Thoracic aorta (tissue), 2 donors: ENCODE measurements around the gene PANX1. TPM values are rescaled to one million over a fixed set of nuclear protein-coding genes. Genes with fewer than 3 reads are reported as not detected.

ENCODE experiments used
- ATAC-seq: fragments of 150-250 bp; one replicate; pipeline ENCODE4 v1.8.0; 2017; ENCODE audit warnings: low read depth; ENCODE audit not compliant: insufficient number of reproducible peaks, low FRiP score
- DNase-seq: peaks from one replicate; pipeline ENCODE4 v3.0.0-alpha.2; 2020; ENCODE audit warnings: low spot score
- H3K27ac ChIP-seq, 2 donors: fragments of 200-600 bp; sonication (generic); 1 replicate in 1 of 2; 2 replicates in 1 of 2; pipeline ENCODE4 v1.5.1; 2016; ENCODE audit warnings: mild to moderate bottlenecking in 2 of 2, moderate library complexity in 2 of 2
- H3K27me3 ChIP-seq: fragments of 200-600 bp; sonication (generic); replicated peaks from 2 replicates; pipeline ENCODE4 v1.6.0; 2016; ENCODE audit warnings: mild to moderate bottlenecking; ENCODE audit not compliant: insufficient read depth
- H3K36me3 ChIP-seq: fragments of 200-600 bp; sonication (generic); one replicate; pipeline ENCODE4 v1.5.1; 2016
- H3K4me1 ChIP-seq, 2 donors: fragments of 200-600 bp; sonication (generic); 1 replicate in 1 of 2; 2 replicates in 1 of 2; pipeline versions ENCODE4 v1.5.1 to v1.6.0; 2016; ENCODE audit warnings: low read depth in 2 of 2, mild to moderate bottlenecking in 1 of 2; ENCODE audit not compliant: control insufficient read depth in 1 of 2
- H3K4me3 ChIP-seq: fragments of 200-600 bp; sonication (generic); 2 replicates; pipeline ENCODE4 v1.5.1; 2016; ENCODE audit warnings: mild to moderate bottlenecking
- H3K9me3 ChIP-seq: fragments of 200-600 bp; sonication (generic); 2 replicates; pipeline ENCODE4 v1.5.1; 2016
- total RNA-seq, 2 donors: library from RNA; depleted of rRNA; stranded (reverse); fragments of >200 nt; gene quantifications; one replicate each; pipeline versions ENCODE4 v1.1.0 to v1.2.3, GENCODE V29; 2016
- TF ChIP-seq, protein P1 (sequence below): fragments of 200-600 bp; sonication (generic); IDR thresholded peaks from one replicate; pipeline ENCODE4 v1.5.1; 2019; ENCODE audit warnings: antibody characterized with exemption

PANX1 gene
- total RNA-seq, 2 donors from 2014 or later = 29.6 to 49.2 TPM

DNA sequence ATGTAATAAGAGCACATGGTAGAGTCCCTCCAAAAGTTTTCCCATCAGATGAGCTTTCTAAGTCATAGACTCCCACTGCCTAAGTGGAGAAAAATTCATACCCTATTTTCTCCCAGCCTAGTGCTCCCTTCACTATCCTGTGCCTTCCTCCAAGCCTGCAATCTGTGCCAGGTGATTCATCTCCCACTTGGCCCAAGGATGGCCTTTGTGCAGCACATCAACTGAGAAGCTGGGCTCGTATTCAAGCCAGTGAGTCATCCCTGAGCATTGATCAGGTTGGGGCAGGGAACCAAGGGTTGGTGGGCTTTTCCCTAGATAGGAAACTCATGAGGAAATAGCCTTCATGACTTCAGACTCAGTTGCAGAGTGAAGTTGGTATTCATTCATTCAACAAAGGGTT is 64.6 kb downstream of the PANX1 start:
- TF ChIP-seq, protein P1, sequence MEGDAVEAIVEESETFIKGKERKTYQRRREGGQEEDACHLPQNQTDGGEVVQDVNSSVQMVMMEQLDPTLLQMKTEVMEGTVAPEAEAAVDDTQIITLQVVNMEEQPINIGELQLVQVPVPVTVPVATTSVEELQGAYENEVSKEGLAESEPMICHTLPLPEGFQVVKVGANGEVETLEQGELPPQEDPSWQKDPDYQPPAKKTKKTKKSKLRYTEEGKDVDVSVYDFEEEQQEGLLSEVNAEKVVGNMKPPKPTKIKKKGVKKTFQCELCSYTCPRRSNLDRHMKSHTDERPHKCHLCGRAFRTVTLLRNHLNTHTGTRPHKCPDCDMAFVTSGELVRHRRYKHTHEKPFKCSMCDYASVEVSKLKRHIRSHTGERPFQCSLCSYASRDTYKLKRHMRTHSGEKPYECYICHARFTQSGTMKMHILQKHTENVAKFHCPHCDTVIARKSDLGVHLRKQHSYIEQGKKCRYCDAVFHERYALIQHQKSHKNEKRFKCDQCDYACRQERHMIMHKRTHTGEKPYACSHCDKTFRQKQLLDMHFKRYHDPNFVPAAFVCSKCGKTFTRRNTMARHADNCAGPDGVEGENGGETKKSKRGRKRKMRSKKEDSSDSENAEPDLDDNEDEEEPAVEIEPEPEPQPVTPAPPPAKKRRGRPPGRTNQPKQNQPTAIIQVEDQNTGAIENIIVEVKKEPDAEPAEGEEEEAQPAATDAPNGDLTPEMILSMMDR = no peak
- DNase-seq (no peak), ATAC-seq (no peak)
- Histone ChIP-seq H3K27me3 (no peaks in the 10 kb centered on the region), H3K27ac (no peak overlapping the region), H3K36me3 (no peaks in the 10 kb centered on the region), H3K9me3 (no peaks in the 10 kb centered on the region), H3K4me1 (no peaks in the 10 kb centered on the region), H3K4me3 (no peak overlapping the region)

DNA sequence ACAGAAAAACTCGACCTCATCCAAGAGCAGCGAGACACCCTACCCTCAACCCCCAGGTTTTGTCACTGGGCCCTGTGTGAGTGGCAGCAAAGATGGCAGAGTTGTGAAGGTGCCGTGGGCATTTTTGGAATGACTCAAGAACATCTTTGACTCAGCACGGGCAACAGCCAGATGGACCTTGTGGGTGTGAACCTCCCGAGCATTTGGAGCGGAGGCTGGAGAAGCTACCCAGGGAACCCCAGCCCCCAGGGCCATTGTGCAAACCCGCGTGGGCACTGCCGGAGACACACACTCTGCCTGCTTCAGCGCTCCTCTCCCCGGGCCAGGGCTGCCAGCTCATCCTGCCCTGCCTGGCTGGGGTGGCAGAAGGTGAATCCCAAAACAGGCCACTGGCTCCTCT is 66.1 kb downstream of the PANX1 start:
- Histone ChIP-seq H3K9me3 (no peaks in the 10 kb centered on the region), H3K4me3 (no peak overlapping the region), H3K4me1 (no peaks in the 10 kb centered on the region), H3K27ac (no peak overlapping the region), H3K36me3 (no peaks in the 10 kb centered on the region), H3K27me3 (no peaks in the 10 kb centered on the region)
- ATAC-seq (no peak), DNase-seq (no peak)
- TF ChIP-seq, protein P1 = no peak

DNA sequence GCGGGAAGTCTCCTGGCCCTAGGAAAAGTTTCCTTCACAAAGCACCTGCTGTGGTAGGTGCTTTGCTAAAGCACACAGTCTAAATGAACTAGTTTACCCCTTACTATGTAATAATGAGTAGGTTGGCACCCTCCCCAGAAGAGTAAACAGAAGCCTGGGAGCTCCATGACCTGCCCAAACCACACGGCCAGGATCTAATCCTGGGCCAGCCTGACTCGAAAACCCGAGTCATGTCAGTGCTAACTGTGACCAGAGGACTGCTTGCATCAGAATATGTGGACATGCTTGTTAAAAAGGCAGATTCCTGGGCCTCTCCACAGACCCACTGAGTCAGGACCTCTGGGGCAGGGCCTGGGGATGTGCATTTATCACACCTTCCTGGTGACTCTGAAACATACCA is 67.7 kb downstream of the PANX1 start:
- no peak overlapping the region for H3K27ac ChIP-seq
- H3K4me3 ChIP-seq = no peak overlapping the region
- H3K27me3 ChIP-seq = no peaks in the 10 kb centered on the region
- TF ChIP-seq, protein P1 = no peak
- DNase-seq = no peak
- no peak for ATAC-seq
- no peaks in the 10 kb centered on the region for H3K36me3 ChIP-seq
- no peaks in the 10 kb centered on the region for H3K9me3 ChIP-seq
- H3K4me1 ChIP-seq = no peaks in the 10 kb centered on the region

DNA sequence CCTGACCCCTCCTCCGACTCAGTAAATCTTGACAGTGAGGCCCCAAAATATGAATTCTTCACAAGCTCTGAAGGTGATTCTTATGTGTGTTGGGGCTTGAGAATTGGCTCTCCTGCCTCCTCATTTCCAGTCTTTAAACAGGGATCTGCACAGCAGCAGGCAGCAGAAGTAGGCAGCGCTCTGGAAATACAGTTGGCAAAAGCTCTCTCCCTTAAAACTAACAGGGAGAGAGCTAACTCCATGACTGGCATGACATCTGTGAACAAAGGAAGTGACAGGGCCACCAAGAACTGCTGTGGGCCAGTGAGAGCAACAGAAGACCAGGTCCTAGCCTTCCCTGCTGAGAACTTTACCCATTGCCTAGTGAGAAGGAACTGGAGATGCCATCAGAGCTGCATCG is 70.1 kb downstream of the PANX1 start:
- H3K4me3 ChIP-seq = no peak overlapping the region
- DNase-seq (no peak), ATAC-seq (no peak)
- TF ChIP-seq, protein P1 = no peak
- no peaks in the 10 kb centered on the region for H3K27me3 ChIP-seq
- H3K36me3 ChIP-seq = no peaks in the 10 kb centered on the region
- H3K9me3 ChIP-seq = no peaks in the 10 kb centered on the region
- H3K27ac ChIP-seq = no peak overlapping the region
- no peaks in the 10 kb centered on the region for H3K4me1 ChIP-seq

DNA sequence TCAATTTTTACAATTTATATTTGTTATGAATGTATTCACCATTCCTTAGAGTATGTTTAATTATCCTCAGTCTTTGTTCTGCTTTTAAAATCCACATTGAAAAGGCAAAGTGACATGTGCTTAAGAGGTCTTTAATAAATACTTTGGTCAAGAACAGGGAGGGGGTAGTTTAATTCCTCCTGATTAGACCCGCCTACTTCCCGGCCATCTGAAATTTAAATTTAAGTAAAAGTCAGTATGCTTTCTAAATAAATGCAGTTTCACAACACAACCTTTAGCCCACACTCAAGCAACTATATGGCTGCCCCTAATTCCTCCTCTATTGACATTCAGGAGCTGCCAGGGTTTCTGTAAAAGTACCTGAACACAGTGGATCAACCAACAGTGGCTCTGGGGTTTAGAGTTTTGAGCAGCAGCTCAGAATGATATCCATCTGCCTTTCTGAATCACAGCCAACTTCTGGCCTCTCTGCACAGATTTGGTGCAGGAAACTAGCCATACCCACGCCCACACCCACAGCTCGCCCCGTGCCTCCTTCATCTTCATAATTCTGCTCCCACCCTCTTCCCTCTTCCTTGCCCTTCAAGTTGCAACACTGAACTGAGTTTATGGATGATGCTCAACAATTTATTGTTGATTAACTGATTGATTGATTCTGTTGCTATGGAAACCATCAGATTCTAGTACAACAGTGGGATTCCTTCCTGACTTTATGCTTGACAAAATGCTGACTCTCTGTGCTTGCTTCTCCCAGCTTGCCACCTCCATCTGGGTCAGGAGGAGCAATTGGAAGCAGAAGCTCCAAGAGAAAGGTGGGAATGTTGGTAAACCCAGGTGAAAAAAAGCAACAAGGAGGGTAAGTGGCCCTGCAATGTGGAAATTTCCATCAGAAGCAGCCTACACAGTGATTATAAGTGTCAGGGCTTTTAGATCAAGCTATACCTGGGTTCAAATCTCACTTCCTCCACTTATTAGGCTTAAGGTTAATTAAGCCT is 70.8 kb downstream of the PANX1 start:
- Histone ChIP-seq H3K27ac (no peak overlapping the region), H3K36me3 (no peaks in the 10 kb centered on the region), H3K27me3 (no peaks in the 10 kb centered on the region), H3K4me3 (no peak overlapping the region), H3K4me1 (no peaks in the 10 kb centered on the region), H3K9me3 (no peaks in the 10 kb centered on the region)
- TF ChIP-seq, protein P1 = no peak
- ATAC-seq = no peak
- DNase-seq = no peak
